K562 (cell line): ENCODE measurements around the gene TMEM209. TPM values are rescaled to one million over a fixed set of nuclear protein-coding genes. Genes with fewer than 3 reads are reported as not detected.

ENCODE experiments used
- JUN ChIP-seq, 2 experiments: sonication (generic) in 1 of 2; formaldehyde crosslinking in 1 of 2; IDR thresholded peaks; 2 replicates each; pipeline versions ENCODE4 v1.6.1 to v1.8.0; 2012 to 2022; ENCODE audit warnings: borderline replicate concordance in 2 of 2, mild to moderate bottlenecking in 2 of 2, improper control_type of control experiment in 1 of 2, low read depth in 1 of 2, low read length in 1 of 2, missing genetic modification reagents in 1 of 2
- KDM5B ChIP-seq: fragments of 200-600 bp; sonication (generic); IDR thresholded peaks from 2 replicates; pipeline ENCODE4 v1.6.1; 2012; ENCODE audit warnings: low read depth, mild to moderate bottlenecking, moderate library complexity, low read length, control low read depth, inconsistent platforms; ENCODE audit not compliant: insufficient replicate concordance
- L3MBTL2 ChIP-seq: fragments of 450-650 bp; IDR thresholded peaks from 2 replicates; pipeline ENCODE4 v1.6.1; 2016; ENCODE audit warnings: mild to moderate bottlenecking, moderate library complexity
- NEUROD1 ChIP-seq: fragments of 150-350 bp; IDR thresholded peaks from 2 replicates; pipeline ENCODE4 v1.6.1; 2014; ENCODE audit warnings: borderline replicate concordance, low read length, low read depth; ENCODE audit not compliant: partially characterized antibody
- NR2C2 ChIP-seq, 2 experiments: fragments of 200-800 bp in 1 of 2; sonication (Bioruptor generic) in 1 of 2; sonication (generic) in 1 of 2; formaldehyde crosslinking in 1 of 2; IDR thresholded peaks; 2 replicates each; pipeline versions ENCODE4 v1.6.1 to v1.8.0; 2016 to 2022; ENCODE audit warnings: mild to moderate bottlenecking in 1 of 2, missing compliant biosample characterization in 1 of 2, missing genetic modification characterization in 1 of 2, missing genetic modification reagents in 1 of 2
- PHF21A ChIP-seq: fragments of 450-650 bp; IDR thresholded peaks from 2 replicates; pipeline ENCODE4 v1.6.1; 2017; ENCODE audit warnings: low read depth, borderline replicate concordance
- RAD21 ChIP-seq, 2 experiments: fragments of 250-450 bp in 1 of 2; fragments of 450-650 bp in 1 of 2; sonication (Bioruptor Pico) in 1 of 2; formaldehyde crosslinking in 1 of 2; IDR thresholded peaks in 1 of 2; conservative IDR thresholded peaks in 1 of 2; 2 replicates each; pipeline versions ENCODE4 v1.4.0 to v1.8.0; 2020 to 2022; ENCODE audit warnings: mild to moderate bottlenecking in 2 of 2, moderate library complexity in 1 of 2
- SP1 ChIP-seq: sonication (generic); formaldehyde crosslinking; IDR thresholded peaks from 2 replicates; pipeline ENCODE4 v1.8.1; 2022; ENCODE audit warnings: mild to moderate bottlenecking, missing genetic modification reagents
- TAL1 ChIP-seq: fragments of 450-650 bp; IDR thresholded peaks from 2 replicates; pipeline ENCODE4 v1.6.1; 2016; ENCODE audit warnings: mild to moderate bottlenecking
- ZNF239 ChIP-seq: fragments of 250-450 bp; sonication (Bioruptor Pico); IDR thresholded peaks from 2 replicates; pipeline ENCODE4 v1.4.0; 2020; ENCODE audit warnings: mild to moderate bottlenecking
- ZNF280A ChIP-seq: fragments of 450-650 bp; IDR thresholded peaks from 2 replicates; pipeline ENCODE4 v1.6.1; 2018; ENCODE audit warnings: mild to moderate bottlenecking, low read depth; ENCODE audit not compliant: partially characterized antibody
- ZNF318 ChIP-seq, 2 experiments: fragments of 450-650 bp; IDR thresholded peaks; 2 replicates each; pipeline ENCODE4 v1.6.1; 2016; ENCODE audit warnings: mild to moderate bottlenecking in 2 of 2, borderline replicate concordance in 1 of 2, low read depth in 1 of 2, moderate library complexity in 1 of 2
- ZNF561 ChIP-seq: fragments of 450-650 bp; formaldehyde crosslinking; conservative IDR thresholded peaks from 2 replicates; pipeline ENCODE4 v1.4.0; 2020; ENCODE audit warnings: mild to moderate bottlenecking, moderate library complexity
- ZNF57 ChIP-seq: fragments of 450-650 bp; formaldehyde crosslinking; IDR thresholded peaks from 2 replicates; pipeline ENCODE4 v1.4.0; 2020; ENCODE audit warnings: mild to moderate bottlenecking, moderate library complexity
- polyA plus RNA-seq, 8 experiments: library from polyadenylated mRNA; depleted of rRNA in 4 of 8; stranded (reverse) in 5 of 8; unstranded in 3 of 8; fragments of >200 nt; fragmentation: Nextera tagmentation in 2 of 8; fragmentation: Illumina TruSeq in 1 of 8; extraction: Ambion mirVana in 2 of 8; extraction: Trizol in 1 of 8; gene quantifications; 2 replicates each; pipeline versions ENCODE4 v1.2.1 to v1.2.3, GENCODE V29; 2011 to 2014; ENCODE audit warnings: inconsistent platforms in 1 of 8, missing spikeins in 1 of 8
- total RNA-seq, 7 experiments: library from RNA; depleted of rRNA in 6 of 7; stranded (reverse); fragments of >200 nt in 6 of 7; fragmentation: Illumina TruSeq in 2 of 7; extraction: Trizol in 2 of 7; gene quantifications; 2 replicates each; pipeline versions ENCODE4 v1.2.1 to v1.2.3, GENCODE V29; 2011 to 2021; ENCODE audit warnings: low replicate concordance in 1 of 7

TMEM209 gene
- total and polyA plus RNA-seq, 9 of the 15 experiments (the other 6 are each of a cell fraction or from before 2014, with no cell fraction given) = 36.8 to 116 (median 76.6) TPM

GRCh38 chr7:130242198-130243014 is 37.2 kb upstream of the TMEM209 start (continued):
- TF ChIP-seq KDM5B = no peak
- TF ChIP-seq NR2C2 (CRISPR knock-in tag; IDR thresholded peaks at IDR 0.05) = no peak
- TF ChIP-seq NR2C2 (tag; IDR thresholded peaks at IDR 0.05) = no peak
- TF ChIP-seq NEUROD1 = no peak
- peak in 1 of 2 experiments; percentile 93; a peak in 2 of 4 replicates for TF ChIP-seq ZNF318 (IDR thresholded peaks at IDR 0.05; ENCODE audit: borderline replicate concordance in 1 of 2, low read depth in 1 of 2)
- no peak for TF ChIP-seq ZNF239 (CRISPR knock-in tag)
- no peak for TF ChIP-seq ZNF280A
- no peak for TF ChIP-seq PHF21A
- TF ChIP-seq ZNF561 (CRISPR knock-in tag) = no peak
- no peak for TF ChIP-seq SP1 (CRISPR knock-in tag)
- TF ChIP-seq TAL1 = 0 out of 2 replicates have a peak, but pooled peaks have one; percentile 23
- TF ChIP-seq ZNF57 = no peak
- TF ChIP-seq L3MBTL2 = no peak
- peak; percentile 95 for TF ChIP-seq JUN (IDR thresholded peaks at IDR 0.05; ENCODE audit: borderline replicate concordance, low read depth, low read length)
- no peak for TF ChIP-seq JUN (CRISPR knock-in tag; IDR thresholded peaks at IDR 0.05; ENCODE audit: borderline replicate concordance)
- TF ChIP-seq RAD21 (CRISPR knock-in tag; conservative IDR thresholded peaks at IDR 0.05 in 1 of 2, IDR thresholded peaks at IDR 0.05 in 1 of 2) = peak; percentile 73 to 96
